ENCODE measurements around the gene NTHL1.

NTHL1 gene

DNA sequence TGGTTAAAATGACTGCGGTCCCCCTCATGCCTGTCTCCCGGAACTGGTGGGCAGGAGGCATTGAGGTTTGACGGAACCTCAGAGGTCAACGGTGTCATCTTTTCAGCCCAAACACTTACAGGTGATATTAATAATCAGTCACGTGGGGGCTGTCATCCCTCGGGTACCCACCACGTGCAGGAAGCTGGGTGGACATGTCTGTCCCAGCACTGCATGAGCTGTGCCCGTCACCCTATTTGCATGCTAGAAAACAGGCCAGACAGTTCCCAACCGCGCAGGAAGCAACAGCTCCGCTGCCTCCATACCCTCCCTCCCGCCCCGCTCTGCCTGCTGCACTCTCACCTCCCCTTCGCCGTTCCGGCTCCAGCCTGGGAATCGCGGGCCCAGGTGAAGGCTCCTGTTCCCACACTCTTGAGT lies 56.5 kb downstream of the NTHL1 start:
- DNase-seq: peak; percentile 62

DNA sequence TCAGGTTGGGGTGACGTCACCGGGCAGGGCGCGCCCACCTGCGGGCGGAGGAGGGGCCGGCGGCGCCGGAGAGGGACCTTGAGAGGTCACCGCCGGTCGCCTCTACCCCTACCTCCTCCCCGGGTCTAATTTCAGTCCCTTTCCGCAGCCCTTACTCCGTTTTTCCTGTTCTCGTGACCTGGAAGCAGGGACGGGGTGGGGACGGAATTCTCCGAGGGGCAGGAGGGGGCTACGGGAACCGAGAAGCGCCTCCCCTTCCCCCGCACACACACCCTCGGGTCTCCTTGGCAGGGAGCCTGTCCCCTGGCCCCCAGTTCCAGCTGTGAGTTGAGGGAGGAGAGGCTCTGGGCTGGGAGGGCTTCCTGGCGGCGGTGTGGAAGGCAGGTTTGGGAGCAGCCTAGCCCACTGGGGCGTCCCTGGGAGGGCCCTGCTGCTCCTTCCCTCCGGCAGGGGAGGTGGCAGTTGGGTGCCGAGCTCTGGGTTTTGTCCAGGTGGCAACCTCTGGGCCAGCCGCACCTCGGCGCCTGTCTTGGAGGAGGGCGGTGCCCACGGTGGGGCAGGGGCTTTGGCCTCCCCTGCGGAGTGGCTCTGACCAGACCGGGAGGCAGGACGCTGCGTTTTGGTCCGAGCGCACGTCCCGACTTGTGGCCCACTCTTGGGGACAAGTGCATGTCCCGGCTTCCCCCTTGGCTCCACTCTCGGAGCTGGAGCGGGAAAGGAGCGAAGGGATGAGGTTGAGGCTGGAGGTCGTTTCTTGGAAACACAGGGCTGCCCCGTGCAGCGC lies 57.1 kb downstream of the NTHL1 start:
- peak; percentile 57 for DNase-seq

DNA sequence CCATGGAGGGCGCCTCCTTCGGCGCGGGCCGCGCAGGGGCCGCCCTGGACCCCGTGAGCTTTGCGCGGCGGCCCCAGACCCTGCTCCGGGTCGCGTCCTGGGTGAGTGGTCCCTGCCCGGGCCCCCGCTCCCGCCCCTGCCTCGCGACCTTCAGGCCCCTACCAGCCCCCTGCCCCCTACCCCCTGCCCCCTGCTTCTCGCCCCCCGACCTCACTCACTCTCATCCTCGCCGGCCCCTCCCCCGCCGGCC lies 57.6 kb downstream of the NTHL1 start:
- DNase-seq: no peak
